Stomach smooth muscle (tissue), 2 donors: ENCODE results near the gene HOXC12.

ENCODE experiments used
- H3K27ac ChIP-seq: one replicate; pipeline ENCODE4 v1.7.0; 2013; ENCODE audit warnings: mild to moderate bottlenecking, low read length, inconsistent platforms
- H3K27me3 ChIP-seq, 2 donors: one replicate each; pipeline ENCODE4 v1.7.0; 2013; ENCODE audit warnings: low read length in 2 of 2; ENCODE audit not compliant: insufficient read depth in 2 of 2, control insufficient read depth in 1 of 2
- H3K36me3 ChIP-seq, 2 donors: one replicate each; pipeline ENCODE4 v1.7.0; 2013; ENCODE audit warnings: low read length in 2 of 2; ENCODE audit not compliant: control insufficient read depth in 2 of 2, insufficient read depth in 2 of 2
- H3K4me1 ChIP-seq: one replicate; pipeline ENCODE4 v1.7.0; 2013; ENCODE audit warnings: low read length; ENCODE audit not compliant: control insufficient read depth, insufficient read depth
- H3K4me3 ChIP-seq, 2 donors: one replicate each; pipeline ENCODE4 v1.7.0; 2013; ENCODE audit warnings: low read length in 2 of 2
- H3K9ac ChIP-seq, 2 donors: one replicate each; pipeline ENCODE4 v1.7.0; 2013; ENCODE audit warnings: low read length in 2 of 2, mild to moderate bottlenecking in 1 of 2
- H3K9me3 ChIP-seq, 2 donors: one replicate each; pipeline ENCODE4 v1.7.0; 2013; ENCODE audit warnings: low read length in 2 of 2; ENCODE audit not compliant: control insufficient read depth in 2 of 2
- donor health status: healthy.
- donor health status: Pancreatic carcinoma.

The HOXC12 gene

DNA sequence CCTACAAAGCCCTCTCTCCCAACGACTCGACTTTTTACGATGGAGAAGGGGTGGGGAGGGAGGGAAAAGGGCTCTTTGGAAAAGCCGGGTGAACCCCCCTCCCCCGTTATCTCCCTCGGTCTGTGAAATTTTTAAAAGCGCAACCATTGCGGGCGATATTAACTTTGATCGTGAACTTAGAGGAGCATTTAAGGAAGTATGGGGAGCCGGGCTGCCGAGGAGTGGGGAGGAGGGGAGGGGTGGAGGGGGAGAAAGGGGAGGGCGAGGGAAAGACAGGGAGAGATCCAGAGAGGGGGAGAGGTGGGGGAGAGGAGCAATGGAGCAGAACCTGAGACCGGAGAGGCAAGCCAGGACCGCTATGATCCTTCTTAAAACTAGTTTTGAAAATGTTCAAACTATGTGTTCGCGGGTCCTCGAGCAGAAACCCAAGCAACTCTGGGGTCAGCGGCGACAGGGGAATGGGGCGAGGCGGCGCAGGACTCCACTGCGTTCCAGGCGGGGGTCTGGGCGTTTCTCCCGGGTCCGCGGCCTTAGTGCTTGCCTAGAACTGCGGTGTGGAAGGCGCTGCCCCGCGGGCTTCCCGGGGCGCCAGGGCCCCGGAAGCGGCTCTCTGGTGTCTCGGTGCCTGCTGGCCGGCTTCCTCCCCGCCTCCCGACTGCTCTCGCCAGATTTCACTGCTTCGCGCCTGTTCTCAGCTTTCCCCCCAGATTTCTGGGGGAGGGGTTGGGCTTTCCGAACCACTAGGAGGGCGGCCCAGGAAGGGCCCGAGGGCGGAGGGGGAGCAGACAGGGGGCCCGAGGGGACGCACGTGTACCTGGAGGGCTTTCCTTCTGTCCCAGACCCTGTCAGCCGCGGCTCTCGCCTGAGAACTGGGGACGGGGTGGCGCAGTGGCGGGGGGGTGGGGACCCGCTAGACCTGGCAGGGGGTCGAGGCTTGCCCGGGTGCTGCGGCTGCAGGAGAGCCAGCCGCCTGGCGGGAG lies 19.7 kb downstream of the HOXC12 start, which contains the start of gene HOTAIR:
TSS of gene HOTAIR (minus strand) at position 871 of the 980 bp plus-strand sequence.
- Histone ChIP-seq H3K27me3 (peaks cover 86 to 96% of the 10 kb centered on the region in 2 donors), H3K4me3 (peak within 1 kb of the TSS in 1 of 2 donors; percentile 49)

DNA sequence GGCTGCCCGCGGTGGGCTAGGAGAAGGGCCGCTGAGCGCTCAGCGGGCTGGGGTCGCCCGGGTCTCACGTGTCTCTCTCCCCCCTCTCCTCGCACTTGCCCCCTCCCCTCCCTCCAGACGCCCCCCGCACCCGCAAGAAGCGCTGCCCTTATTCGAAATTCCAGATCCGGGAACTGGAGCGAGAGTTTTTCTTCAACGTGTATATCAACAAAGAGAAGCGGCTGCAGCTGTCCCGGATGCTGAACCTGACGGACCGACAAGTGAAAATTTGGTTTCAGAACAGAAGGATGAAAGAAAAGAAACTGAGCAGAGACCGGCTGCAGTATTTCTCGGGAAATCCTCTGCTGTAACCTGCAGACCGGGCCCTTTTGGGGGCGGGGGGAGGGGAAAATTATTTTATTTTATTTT lies 20.4 kb downstream of the HOXC12 start:
- H3K27me3 ChIP-seq = peaks cover 86 to 96% of the 10 kb centered on the region in 2 donors
- H3K27ac ChIP-seq = no peak overlapping the region
- H3K4me3 ChIP-seq = no peak overlapping the region
- H3K4me1 ChIP-seq = peaks cover 14% of the 10 kb centered on the region
- H3K9ac ChIP-seq = no peak overlapping the region
- H3K9me3 ChIP-seq = no peaks in the 10 kb centered on the region
- H3K36me3 ChIP-seq = no peaks in the 10 kb centered on the region

More for the DNA sequence above, 19.7 kb downstream of the HOXC12 start, which contains the start of gene HOTAIR:
- peaks cover 14% of the 10 kb centered on the region for H3K4me1 ChIP-seq
- no peaks in the 10 kb centered on the region for H3K36me3 ChIP-seq
- H3K9ac ChIP-seq = no peak within 1 kb of the TSS
- no peaks in the 10 kb centered on the region for H3K9me3 ChIP-seq
- H3K27ac ChIP-seq = no peak within 1 kb of the TSS

DNA sequence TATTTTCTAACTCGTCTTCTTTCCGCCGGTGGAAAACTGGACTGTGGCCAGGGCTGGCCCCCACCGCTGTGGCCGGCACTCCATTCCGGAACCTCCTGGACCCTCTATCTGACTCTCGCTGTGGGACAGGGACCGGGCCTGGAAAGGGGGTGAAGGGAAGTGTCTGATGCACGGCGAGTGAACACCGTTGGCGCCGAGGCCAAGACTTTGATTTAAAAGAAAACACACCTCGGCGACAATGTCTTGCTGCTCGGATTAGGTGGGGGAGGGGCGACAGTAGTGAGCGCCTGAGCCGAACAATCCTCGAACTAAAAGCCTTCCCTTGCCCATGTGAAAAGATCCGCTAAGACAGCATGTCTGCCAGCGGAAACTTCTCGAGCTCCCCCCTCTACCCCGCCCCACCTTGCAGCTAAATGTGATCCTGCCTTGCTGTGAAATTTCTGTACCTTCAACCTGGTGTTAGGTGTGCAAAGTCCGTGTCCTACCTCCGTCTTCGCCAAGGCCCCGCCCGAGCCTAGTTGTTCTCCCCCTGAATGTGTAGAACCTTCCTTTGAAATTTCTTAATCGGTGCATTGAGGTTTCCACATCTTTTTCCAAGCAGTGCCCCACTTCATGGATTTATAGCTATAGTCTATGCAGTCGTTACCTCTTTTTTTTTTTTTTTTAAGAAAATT lies 20.9 kb downstream of the HOXC12 start:
- peak overlapping the region in 1 of 2 donors; percentile 40 for H3K4me3 ChIP-seq

DNA sequence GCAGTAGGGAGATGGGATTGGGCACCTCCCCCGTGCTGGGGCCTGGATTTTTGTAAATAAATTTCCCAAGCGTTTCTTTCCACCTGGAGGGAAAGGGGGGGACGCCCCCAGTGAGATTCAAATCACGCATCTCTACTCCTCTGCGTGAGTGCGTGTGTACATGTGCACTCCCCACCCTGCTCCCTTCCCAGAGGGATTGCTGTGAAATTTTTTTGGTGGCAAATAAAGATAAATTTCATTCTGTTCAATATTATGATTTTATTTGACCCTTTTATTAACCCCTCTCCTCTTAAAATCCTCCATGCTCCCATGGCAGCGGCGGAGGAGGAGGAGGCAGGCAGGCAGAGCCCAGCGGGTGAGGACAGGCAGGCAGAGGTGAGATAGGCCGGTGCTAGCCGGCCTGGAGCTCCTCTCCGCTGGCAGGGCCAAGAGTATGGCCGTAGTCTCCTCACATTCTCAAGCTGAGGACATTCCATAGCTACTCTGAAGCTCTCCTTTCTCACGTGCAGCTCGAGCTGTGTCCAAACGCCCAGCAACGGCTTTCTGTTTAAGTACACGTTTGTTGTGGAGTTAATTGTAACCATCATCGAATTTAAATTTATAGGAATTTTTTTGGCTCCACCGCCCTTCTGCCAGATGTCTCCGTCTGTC lies 21.6 kb downstream of the HOXC12 start:
- Histone ChIP-seq H3K9me3 (no peaks in the 10 kb centered on the region), H3K36me3 (no peaks in the 10 kb centered on the region), H3K9ac (no peak overlapping the region), H3K27me3 (peaks cover 83 to 93% of the 10 kb centered on the region in 2 donors), H3K4me3 (no peak overlapping the region), H3K4me1 (peaks cover 14% of the 10 kb centered on the region), H3K27ac (no peak overlapping the region)

More for the DNA sequence above, 20.9 kb downstream of the HOXC12 start:
- H3K4me1 ChIP-seq = peaks cover 14% of the 10 kb centered on the region
- H3K36me3 ChIP-seq = no peaks in the 10 kb centered on the region
- no peaks in the 10 kb centered on the region for H3K9me3 ChIP-seq
- no peak overlapping the region for H3K9ac ChIP-seq
- no peak overlapping the region for H3K27ac ChIP-seq
- peaks cover 83 to 93% of the 10 kb centered on the region in 2 donors for H3K27me3 ChIP-seq

DNA sequence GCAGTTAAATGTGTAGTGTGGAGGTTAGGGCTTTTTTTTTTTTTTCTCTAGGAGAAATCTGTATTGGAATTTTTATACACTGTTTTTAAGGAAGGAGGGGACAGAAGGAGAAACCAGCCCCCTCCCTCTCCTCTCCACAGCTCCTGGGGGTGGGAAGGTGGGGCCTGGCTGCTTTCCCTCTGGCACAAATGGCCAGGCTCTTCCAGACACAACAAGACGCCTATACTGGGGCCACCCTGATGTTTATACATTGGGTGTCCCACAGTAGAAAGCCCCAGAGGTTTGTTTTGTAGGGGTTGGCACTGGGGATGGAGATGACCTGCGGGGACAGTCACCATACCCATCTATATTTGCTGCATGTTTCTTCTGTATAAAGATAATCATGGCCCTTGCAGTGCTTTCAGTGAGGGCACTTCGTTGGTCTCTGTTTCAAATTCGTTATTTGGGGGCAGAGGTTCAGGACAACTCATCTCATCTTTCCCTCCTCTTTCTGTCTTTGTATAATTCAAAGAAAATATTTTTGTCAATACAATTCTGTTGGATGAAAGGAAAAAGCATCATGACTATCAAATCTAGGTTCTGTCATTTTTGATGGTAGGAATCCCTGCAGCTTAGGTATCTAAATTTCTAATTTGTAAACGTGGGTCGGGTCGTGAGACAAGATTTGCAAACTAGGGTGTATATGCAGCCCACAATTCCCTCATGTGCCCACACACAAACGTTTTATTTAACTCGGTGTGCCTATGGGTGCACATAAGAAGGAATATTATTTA lies 22.3 kb downstream of the HOXC12 start:
- Histone ChIP-seq H3K4me1 (peaks cover 14% of the 10 kb centered on the region), H3K27me3 (peaks cover 82 to 92% of the 10 kb centered on the region in 2 donors), H3K9ac (no peak overlapping the region), H3K27ac (no peak overlapping the region), H3K9me3 (no peaks in the 10 kb centered on the region), H3K4me3 (no peak overlapping the region), H3K36me3 (no peaks in the 10 kb centered on the region)

DNA sequence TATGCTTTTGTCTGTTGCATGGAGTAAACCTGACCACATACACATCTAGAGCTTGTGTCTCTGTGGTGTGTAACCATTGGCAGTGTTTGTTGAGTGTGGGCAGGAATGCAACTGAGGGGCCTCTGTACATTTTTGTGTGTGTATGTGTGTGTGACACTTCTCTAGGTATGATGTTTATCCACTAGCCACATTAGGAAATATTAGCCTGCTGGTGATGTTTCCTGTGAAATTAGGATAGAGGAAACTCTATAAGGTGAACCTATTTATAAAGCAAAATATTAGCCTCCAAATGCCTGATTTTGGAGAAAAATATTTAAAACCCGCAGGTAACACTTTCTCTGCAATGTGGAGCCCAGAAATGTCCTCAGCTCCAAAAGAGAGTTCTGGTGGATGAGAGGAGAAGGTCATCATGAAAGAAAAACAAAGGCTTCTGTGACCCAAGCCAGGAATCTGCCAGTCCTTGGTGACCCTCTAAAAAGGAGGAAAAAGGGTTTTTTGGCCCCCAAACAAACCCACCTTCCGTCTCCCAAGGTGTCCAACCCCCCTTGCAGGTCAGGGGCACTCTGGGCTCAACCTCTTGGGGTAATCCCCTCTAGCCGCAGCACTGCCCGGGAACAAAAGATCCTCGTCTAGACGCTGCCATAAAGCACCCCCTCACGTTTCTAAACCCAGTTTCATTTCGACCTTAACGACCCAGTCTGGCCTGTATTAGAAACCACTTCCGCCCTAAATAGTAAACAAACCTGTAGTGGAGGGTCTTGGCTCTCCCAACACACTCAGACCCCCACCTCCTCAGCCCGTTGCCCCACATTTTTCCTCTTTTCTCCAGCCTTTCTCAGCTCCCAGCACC lies 23.1 kb downstream of the HOXC12 start:
- H3K4me3 ChIP-seq = no peak overlapping the region
- no peak overlapping the region for H3K9ac ChIP-seq
- H3K9me3 ChIP-seq = no peaks in the 10 kb centered on the region
- peaks cover 14% of the 10 kb centered on the region for H3K4me1 ChIP-seq
- H3K27me3 ChIP-seq = peaks cover 82 to 92% of the 10 kb centered on the region in 2 donors
- no peaks in the 10 kb centered on the region for H3K36me3 ChIP-seq
- H3K27ac ChIP-seq = no peak overlapping the region

DNA sequence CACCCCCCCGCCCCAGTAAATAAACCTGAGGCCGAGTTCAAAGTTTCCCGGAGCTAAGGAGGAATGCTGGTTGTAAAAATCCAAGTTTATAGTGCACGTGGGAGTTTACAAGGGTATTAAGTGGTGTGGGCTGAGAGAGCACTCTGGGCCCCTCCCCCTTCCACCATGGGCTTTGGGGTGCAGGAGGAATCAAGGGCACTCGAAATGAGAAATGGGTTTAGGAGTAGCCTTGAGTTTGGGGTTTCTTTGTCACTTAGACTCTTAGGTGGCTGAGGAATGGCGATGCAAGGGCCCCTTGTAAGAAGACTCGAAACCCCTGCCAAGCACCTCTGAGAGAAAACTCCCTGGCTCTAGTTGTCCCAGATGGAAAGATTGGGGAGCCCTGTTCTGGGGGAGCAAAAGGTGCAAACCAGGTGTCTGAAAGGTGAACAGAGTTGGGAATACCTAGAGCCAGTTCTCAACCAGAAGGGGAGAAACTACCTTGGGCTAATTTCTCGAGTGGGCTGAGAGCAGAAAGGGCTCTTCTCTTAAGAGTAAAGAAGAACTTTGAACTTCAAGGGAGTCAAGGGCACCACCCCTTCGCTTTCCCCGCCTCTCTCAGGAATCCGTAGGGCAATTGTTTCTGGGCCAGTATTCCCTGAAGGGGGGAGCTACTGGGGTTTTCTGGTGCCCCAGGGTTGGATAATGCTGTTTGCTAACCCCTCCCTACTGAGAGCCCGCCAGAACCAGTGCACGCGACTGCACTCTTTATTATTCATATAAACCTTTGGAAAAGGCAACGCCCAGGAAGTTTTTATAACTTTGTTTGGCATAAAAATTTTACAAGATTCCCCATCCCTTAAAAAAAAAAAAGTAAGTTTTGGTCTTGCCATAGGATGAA lies 24.0 kb downstream of the HOXC12 start:
- Histone ChIP-seq H3K36me3 (no peaks in the 10 kb centered on the region), H3K4me3 (no peak overlapping the region), H3K9me3 (no peaks in the 10 kb centered on the region), H3K4me1 (peaks cover 16% of the 10 kb centered on the region), H3K27me3 (peaks cover 82 to 92% of the 10 kb centered on the region in 2 donors), H3K27ac (no peak overlapping the region), H3K9ac (no peak overlapping the region)

DNA sequence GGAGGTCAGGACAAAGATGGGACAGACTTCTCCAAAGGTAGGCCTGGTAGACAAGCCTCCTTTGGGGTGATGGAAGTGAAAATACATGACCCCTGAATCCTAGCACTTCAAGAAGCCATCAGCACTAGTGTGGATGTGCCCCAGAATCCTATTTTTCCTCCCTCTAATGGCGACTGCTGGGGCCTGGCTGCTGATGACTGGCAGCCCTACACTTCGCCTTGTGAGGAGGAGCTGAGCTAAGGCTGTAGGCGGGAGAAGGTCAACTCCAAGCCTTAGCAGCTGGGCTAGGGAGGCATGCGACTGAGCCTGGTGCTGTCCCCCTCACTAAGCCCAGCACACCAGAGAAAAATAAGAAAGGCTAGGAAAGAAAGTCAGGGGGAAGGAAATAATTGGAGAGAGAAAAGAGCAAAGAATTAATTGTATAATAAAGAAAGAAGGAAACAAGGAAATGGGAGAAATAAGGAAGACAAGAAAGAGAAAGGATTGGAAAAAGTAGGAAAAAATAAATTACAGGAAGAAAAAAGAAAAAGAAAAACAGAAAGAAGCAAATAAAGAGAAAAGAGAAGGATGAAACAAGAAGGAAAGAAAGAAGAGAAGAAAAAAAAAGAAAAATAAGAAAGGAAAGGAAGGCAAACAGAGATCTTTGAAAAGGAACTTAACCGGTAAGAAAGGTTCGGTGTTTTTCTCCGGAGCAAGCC lies 25.6 kb downstream of the HOXC12 start:
- peaks cover 86 to 92% of the 10 kb centered on the region in 2 donors for H3K27me3 ChIP-seq
- H3K4me3 ChIP-seq = no peak overlapping the region
- H3K27ac ChIP-seq = no peak overlapping the region
- no peak overlapping the region for H3K9ac ChIP-seq
- peaks cover 12% of the 10 kb centered on the region for H3K4me1 ChIP-seq
- no peaks in the 10 kb centered on the region for H3K9me3 ChIP-seq
- no peaks in the 10 kb centered on the region for H3K36me3 ChIP-seq
